Spinal cord (tissue), 10 donors: ENCODE data around the gene IL4R. TPM values are rescaled to one million over a fixed set of nuclear protein-coding genes. Genes with fewer than 3 reads are reported as not detected.
A peak's percentile ranks its signal among the peaks of the same experiment; 100 is the strongest.

Source experiments
- DNase-seq, 6 donors: peaks; one replicate each; pipeline versions ENCODE4 v3.0.0 to v3.0.0-alpha.2; 2013 to 2015; ENCODE audit warnings: low spot score in 6 of 6, low read depth in 4 of 6
- H3K27ac ChIP-seq: one replicate; pipeline ENCODE4 v1.5.1; 2013; ENCODE audit warnings: low read depth, low read length, control low read depth
- H3K27me3 ChIP-seq: one replicate; pipeline ENCODE4 v1.6.1; 2013; ENCODE audit warnings: low read length; ENCODE audit not compliant: control insufficient read depth, insufficient read depth
- H3K36me3 ChIP-seq: one replicate; pipeline ENCODE4 v1.6.1; 2013; ENCODE audit warnings: low read length; ENCODE audit not compliant: control insufficient read depth, insufficient read depth
- H3K4me1 ChIP-seq: one replicate; pipeline ENCODE4 v1.6.1; 2013; ENCODE audit warnings: low read length; ENCODE audit not compliant: control insufficient read depth, insufficient read depth
- H3K4me3 ChIP-seq: one replicate; pipeline ENCODE4 v1.5.1; 2013; ENCODE audit warnings: low read depth, low read length, control low read depth
- H3K9me3 ChIP-seq: one replicate; pipeline ENCODE4 v1.6.1; 2013; ENCODE audit warnings: low read length; ENCODE audit not compliant: control insufficient read depth, insufficient read depth
- WGBS: methylation state at CpG from one replicate; pipeline ENCODE4 v1.1.5; 2013; ENCODE audit warnings: missing lambda C conversion rate; ENCODE audit not compliant: insufficient coverage; 5-methylcytosine and 5-hydroxymethylcytosine counted together
- polyA plus RNA-seq, 2 donors: library from polyadenylated mRNA; unstranded; fragments of 120-200 nt; gene quantifications; one replicate each; pipeline ENCODE4 v1.2.1, GENCODE V29; 2013; ENCODE audit not compliant: insufficient read length in 2 of 2
- total RNA-seq, 2 donors: library from RNA; depleted of rRNA in 1 of 2; stranded (reverse); fragments of 120-200 nt in 1 of 2; fragments of >200 nt in 1 of 2; gene quantifications; one replicate each; pipeline versions ENCODE4 v1.2.3 to v1.2.4, GENCODE V29; 2013 to 2014
- donor health status: healthy.

The IL4R gene
- total and polyA plus RNA-seq, 4 donors, result 6.1 to 9.8 (median 9.0) TPM

DNA sequence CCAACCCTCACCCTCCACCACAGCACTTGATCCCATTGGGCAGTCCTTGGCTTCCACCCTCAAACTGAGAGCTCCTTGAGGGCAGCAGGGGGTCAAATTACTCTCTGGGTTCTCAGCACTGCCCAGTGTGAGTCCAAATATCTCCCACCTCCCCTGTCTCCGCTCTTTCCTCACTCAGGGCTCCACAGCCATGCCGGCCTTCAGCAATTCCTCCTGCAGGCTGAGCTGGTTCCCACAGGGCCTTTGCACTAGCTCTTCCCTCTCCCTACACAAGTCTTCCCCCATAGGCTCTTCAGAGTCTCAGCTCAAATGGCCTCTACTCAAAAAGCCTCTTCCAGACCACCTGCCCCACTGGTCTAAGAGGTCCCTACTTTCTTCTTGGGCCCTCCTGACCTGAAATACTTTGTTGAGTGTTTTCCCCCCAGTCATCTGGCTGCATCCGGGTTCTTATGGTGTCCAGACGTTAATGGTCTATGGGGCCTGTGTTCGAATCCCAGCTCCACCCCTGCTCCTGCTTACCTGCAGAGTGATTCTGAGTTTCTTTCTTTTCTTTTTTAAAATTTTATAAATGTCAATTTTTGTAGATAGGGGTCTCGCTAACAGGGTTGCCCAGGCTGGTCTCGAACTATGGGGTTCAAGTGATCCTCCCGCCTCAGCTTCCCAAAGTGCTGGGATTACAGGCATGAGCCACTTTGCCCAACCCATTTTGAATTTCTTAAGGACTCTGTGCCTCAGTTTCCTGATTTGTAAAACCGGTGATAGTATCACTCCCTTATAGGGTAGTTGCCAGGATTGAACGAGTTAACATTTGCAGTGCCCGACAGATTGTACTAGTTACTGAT, 973 bp upstream of the IL4R start:
- peaks cover 3% of the 10 kb centered on the region for H3K9me3 ChIP-seq
- H3K27ac ChIP-seq, result no peak overlapping the region
- H3K27me3 ChIP-seq, result peaks cover 40% of the 10 kb centered on the region
- H3K4me1 ChIP-seq, result peaks cover 9% of the 10 kb centered on the region
- WGBS, result 73% methylated on average over 9 of the region's 11 CpGs
- no peaks in the 10 kb centered on the region for H3K36me3 ChIP-seq
- no peak for DNase-seq
- no peak overlapping the region for H3K4me3 ChIP-seq

DNA sequence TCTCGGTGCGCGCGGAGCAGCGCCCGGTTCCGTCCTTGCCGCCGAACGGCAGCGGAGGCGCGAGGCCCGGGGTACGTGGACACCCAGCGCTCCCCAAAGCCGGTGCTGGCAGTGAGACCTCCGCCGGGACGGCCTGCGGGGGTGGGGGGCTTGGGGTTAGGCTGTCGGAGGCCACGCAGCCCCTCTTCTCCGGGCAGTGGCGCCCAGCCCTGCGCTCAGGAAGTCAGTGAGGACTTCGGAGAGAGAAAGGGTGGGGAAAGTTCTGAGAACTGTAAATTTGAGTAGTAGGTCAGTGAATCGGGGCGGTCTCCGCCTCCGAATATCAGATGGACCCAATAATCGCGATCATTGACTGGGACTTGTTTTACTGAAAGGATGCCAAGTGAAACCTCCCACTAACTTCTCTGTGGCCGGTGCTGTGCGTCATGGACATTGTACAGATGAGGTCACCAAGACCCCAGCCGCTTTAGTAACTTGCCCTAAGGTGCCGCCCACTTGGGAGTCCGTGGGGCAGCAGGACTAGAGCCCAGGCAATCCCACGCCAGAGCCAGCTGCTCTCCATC, 468 bp downstream of the IL4R start:
- peak in 2 of 6 donors; percentile 7 to 54 for DNase-seq
- peak overlapping the region; percentile 64 for H3K27ac ChIP-seq
- WGBS, result 2% methylated on average over 37 of the region's 39 CpGs
- H3K4me1 ChIP-seq, result peaks cover 9% of the 10 kb centered on the region
- no peaks in the 10 kb centered on the region for H3K36me3 ChIP-seq
- H3K4me3 ChIP-seq, result peak overlapping the region; percentile 43
- peaks cover 40% of the 10 kb centered on the region for H3K27me3 ChIP-seq
- H3K9me3 ChIP-seq, result no peaks in the 10 kb centered on the region

DNA sequence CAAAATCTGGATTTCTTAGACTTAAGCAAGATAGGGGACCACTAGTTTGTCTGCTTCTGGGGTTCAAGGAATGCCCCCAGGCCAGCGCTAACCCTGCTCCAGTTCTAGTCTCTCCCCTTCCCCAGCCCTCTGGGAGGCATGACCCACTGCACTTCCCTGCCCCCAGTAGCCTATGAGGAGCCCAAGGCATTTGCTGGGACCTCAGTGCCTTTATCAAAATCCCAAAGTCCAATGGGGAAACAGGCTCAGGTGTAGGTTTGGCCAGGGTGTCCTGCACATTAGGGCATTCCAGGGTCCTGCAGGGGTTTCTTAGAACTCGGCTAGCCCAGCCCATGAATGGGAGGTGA, 1.2 kb downstream of the IL4R start:
- H3K27ac ChIP-seq, result no peak overlapping the region
- DNase-seq, result no peak
- peaks cover 9% of the 10 kb centered on the region for H3K4me1 ChIP-seq
- H3K4me3 ChIP-seq, result no peak overlapping the region
- WGBS, result 90% methylated on average over 1 of the region's 2 CpGs
- H3K9me3 ChIP-seq, result no peaks in the 10 kb centered on the region
- H3K36me3 ChIP-seq, result no peaks in the 10 kb centered on the region
- peaks cover 40% of the 10 kb centered on the region for H3K27me3 ChIP-seq

DNA sequence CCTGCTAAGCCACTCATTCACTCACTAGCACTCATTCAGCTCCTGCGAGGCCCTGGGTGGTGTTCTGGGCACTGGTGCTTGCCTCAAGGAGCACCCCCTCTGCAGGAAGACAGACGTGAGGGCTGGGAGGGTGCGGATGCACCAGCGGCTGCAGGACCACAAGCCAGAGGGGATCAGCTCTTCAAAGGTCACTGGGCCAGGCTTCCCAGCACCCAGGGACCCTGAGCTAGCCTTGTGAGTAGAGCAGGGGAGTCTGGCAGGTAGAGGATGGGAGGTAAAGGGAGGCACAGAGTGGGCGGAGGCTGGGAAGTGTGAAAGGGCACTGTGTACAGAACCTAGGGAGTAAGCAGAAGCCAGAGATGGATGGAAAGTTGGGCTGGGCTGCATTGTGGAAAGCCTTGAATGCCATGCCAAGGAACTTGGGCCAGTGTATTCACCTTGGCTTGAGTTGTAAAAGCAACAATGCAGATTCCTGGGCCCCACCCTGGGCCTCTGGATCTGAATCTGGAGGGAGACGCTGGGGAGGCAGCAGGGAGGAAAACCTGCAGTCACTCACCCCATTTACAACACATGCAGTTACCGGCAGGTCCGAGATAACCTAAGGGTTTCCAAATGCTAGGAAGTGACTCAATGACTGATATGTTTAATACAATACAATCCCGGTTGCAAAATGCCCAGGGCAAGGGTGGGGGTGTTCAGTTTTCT, 1.7 kb downstream of the IL4R start:
- Histone ChIP-seq H3K36me3 (no peaks in the 10 kb centered on the region), H3K27me3 (peaks cover 40% of the 10 kb centered on the region), H3K4me3 (no peak overlapping the region), H3K9me3 (no peaks in the 10 kb centered on the region), H3K27ac (no peak overlapping the region), H3K4me1 (peaks cover 9% of the 10 kb centered on the region)
- WGBS, result 57% methylated on average over 7 of the region's 9 CpGs
- no peak for DNase-seq

DNA sequence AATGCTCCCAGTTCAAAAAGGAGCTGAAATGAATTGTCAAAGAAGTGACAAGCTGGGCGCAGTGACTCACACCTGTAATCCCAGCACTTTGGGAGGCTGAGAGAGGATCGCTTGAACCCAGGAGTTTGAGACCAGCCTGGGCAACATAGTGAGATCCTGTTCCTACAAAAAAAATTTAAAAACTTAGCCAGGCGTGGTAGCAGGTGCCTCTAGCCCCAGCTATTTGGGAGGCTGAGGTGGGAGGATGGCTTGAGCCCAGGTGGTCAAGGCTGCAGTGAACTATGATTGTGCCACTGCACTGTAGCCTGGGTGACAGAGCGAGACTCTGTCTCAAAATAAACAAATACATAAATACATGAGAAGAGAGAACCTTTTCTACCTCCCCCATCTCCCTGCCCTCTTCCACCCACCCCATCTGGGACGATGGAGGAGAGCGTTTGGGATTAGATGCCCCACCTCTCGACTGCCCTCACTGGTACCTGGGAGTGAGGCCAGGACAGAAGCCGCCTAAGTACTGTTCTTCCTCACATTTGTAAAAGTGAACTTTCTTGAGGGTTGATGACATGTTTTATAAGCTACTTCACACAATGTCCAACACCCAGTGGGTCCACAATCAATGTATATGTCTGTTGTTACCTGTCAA, 2.4 kb downstream of the IL4R start:
- H3K4me1 ChIP-seq, result peaks cover 9% of the 10 kb centered on the region
- H3K27me3 ChIP-seq, result peaks cover 39% of the 10 kb centered on the region
- no peak overlapping the region for H3K27ac ChIP-seq
- DNase-seq, result no peak
- H3K9me3 ChIP-seq, result no peaks in the 10 kb centered on the region
- H3K36me3 ChIP-seq, result no peaks in the 10 kb centered on the region
- WGBS, result 95% methylated on average over 2 of the region's 8 CpGs
- H3K4me3 ChIP-seq, result no peak overlapping the region

DNA sequence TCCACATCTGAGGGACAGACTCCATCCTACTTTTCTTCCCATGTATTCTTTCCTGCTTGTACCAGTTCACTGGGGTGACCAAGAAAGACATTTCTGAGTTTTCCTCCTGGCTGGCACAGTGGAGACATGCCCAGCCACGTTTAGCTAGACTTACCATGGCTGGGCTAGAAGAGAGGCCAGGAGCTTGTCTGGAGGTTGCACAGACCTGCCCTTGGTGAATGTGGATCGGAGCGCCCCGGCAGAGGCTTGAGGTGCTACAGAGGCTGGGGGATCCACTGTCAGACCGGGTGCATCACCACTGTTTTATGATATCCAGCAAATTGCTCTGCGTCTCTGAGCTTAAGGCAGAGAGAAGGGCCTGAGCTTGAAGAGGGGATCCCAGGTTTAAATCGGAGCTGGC, 3.5 kb downstream of the IL4R start:
- Histone ChIP-seq H3K36me3 (no peaks in the 10 kb centered on the region), H3K27ac (no peak overlapping the region), H3K4me1 (peaks cover 9% of the 10 kb centered on the region), H3K9me3 (no peaks in the 10 kb centered on the region), H3K4me3 (no peak overlapping the region), H3K27me3 (peaks cover 31% of the 10 kb centered on the region)
- DNase-seq, result no peak
- 81% methylated on average over 7 of the region's 7 CpGs for WGBS

DNA sequence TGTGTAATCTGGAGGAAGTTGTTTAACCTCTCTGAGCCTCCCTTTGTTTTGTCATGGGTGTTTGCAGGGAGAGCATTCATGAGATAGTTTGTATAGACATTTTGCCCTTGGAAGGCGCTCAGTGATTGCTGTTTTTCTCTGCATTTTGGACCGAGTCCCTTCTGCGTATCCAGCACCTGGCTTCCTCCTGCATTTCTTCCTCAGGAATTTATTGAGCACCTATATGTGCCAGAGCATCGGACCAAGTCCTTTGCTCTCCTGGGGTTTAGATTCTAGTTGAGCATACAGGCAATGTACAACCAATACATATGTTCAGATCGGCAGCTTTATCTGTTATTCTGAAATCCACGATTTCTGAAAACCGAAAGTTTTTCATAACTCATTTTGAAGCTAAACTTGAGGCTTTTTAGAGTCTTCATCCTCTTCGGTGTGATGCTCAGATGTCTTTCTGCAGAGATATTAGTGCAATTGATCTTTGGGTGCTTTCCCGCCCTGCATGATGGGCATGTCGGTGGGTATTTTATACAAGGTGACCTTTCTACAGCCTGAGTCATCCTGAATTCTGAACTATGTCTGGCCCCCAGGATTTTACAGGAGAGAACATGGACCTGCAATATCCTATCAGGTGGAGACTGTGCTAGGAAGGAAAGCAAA, 4.1 kb downstream of the IL4R start:
- DNase-seq, result no peak
- no peak overlapping the region for H3K27ac ChIP-seq
- no peaks in the 10 kb centered on the region for H3K9me3 ChIP-seq
- H3K4me1 ChIP-seq, result peaks cover 9% of the 10 kb centered on the region
- no peaks in the 10 kb centered on the region for H3K36me3 ChIP-seq
- WGBS, result 92% methylated on average over 10 of the region's 10 CpGs
- no peak overlapping the region for H3K4me3 ChIP-seq
- peaks cover 26% of the 10 kb centered on the region for H3K27me3 ChIP-seq

DNA sequence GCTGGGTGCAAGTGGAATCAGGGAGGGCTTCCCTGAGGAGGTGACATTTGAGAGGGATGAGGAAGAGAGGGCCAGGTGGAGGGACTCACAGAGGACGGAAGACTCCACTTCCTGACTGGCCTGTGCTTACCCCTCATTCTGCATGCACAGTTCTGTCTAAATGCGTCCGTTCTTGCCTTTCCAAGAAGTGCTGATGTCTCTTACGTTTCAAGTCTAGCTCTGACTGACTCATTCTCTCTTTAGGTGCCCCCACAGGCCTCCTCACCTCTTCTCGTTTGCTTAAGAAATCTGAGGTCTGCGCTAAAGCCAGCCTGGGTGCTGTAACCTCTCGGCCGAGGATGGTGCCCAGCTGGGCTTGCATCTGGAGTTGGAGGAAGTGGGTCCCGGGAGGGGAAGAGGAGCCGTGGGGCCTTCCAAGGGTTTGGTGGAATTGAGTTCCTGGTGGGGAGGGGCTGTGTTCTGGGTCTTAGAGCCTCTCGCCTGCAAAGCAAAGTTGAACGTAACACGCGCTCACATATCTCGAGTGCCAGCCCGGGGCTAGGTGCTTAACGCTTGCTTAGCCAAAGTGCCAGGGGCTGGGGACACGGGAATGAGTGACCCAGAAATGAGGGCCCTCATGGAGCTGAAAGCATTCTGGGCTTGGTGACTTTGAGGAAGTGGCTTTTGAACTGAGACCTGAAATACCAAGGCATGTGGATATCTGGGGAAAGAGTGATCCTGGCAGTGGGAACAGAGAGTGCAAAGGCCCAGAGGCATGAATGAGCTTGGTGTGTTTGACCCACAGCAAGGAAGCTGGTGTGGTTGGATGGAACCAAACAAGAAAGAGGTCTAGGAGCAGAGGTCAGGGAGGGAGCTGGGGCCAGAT, 4.8 kb downstream of the IL4R start:
- Histone ChIP-seq H3K27ac (no peak overlapping the region), H3K4me3 (no peak overlapping the region), H3K36me3 (no peaks in the 10 kb centered on the region), H3K9me3 (no peaks in the 10 kb centered on the region), H3K4me1 (peaks cover 6% of the 10 kb centered on the region), H3K27me3 (peaks cover 19% of the 10 kb centered on the region)
- WGBS, result 62% methylated on average over 15 of the region's 18 CpGs
- no peak for DNase-seq
